ENCODE measurements around the gene DOLPP1. TPM values are rescaled to one million over a fixed set of nuclear protein-coding genes. Genes with fewer than 3 reads are reported as not detected.

DOLPP1 gene
- total RNA-seq, 6 experiments from 2014 or later = 13.9 to 20.8 (median 15.6) TPM

DNA sequence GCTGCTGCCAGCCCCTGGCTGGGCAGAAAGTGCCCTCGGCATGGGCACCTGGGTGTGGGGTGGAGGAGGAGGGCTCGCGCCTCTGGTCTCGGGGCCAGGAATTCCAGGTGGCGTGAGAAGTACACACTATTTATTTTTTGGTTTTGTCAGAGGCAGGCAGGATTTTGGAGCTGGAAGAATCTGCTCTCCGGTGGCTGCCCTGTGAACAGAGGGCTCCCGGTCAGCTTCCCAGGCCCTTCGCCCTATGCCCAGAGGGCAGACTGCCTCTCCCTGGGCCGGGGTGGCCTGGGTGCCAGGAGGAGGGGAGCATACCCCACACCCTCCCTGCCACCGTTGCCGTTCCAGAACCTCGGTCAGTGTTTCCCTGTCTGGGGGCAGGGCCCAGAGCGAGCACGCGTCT is 8.3 kb downstream of the DOLPP1 start:
- Mint-ChIP-seq H3K36me3 (ENCODE audit: low read depth) (peaks cover 11% of the 10 kb centered on the region; the same call in 1 of the 2 replicates), H3K27ac (no peak overlapping the region), H3K4me3 (no peak overlapping the region), H3K4me1 (ENCODE audit: low read depth) (no peaks in the 10 kb centered on the region), H3K9me3 (no peaks in the 10 kb centered on the region), H3K27me3 (ENCODE audit: insufficient read depth) (no peaks in the 10 kb centered on the region; the same call in none of the 2 replicates)
- TF ChIP-seq, protein P1, sequence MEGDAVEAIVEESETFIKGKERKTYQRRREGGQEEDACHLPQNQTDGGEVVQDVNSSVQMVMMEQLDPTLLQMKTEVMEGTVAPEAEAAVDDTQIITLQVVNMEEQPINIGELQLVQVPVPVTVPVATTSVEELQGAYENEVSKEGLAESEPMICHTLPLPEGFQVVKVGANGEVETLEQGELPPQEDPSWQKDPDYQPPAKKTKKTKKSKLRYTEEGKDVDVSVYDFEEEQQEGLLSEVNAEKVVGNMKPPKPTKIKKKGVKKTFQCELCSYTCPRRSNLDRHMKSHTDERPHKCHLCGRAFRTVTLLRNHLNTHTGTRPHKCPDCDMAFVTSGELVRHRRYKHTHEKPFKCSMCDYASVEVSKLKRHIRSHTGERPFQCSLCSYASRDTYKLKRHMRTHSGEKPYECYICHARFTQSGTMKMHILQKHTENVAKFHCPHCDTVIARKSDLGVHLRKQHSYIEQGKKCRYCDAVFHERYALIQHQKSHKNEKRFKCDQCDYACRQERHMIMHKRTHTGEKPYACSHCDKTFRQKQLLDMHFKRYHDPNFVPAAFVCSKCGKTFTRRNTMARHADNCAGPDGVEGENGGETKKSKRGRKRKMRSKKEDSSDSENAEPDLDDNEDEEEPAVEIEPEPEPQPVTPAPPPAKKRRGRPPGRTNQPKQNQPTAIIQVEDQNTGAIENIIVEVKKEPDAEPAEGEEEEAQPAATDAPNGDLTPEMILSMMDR (IDR thresholded peaks at IDR 0.05) = no peak
- DNase-seq = no peak

DNA sequence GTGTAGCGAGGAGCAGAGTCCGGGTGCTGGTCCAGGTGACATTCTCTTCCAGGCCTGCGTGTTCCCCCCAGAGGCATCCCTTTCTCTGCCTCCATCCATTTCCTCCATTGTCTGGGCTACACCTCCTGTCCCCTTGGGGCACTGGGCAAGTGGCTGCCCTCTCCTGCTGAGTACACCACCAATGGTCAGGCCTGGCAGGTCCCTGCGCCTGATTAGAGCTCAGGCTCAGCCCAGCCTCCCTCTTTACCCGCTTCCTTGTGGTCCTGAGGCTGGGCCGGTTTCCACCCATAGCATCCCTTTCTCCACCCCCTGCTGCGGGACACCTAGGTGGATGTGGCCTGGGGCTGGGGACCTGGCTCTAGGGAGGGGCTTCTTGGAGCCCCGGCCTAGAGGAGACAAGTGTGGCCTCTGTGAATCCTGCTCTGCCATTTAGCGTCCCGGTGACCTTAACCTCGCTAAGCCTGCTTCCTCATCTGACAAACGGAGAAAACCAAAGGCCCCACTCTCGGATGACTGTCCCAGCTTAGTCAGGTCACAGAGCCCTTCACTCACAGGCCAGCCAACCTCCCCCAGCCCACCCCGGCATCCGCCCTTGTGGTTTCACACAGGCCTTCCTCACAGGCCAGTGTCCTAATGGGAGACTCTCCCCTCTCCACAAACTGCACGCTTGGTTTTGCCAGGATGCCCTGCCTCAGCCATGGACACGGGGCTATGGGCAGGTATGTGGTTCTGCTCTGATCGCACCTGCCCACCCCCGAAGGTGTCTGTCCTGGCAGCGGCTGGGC is 12.9 kb downstream of the DOLPP1 start:
- Mint-ChIP-seq H3K36me3 (ENCODE audit: low read depth) (peaks cover 27% of the 10 kb centered on the region), H3K4me3 (no peak overlapping the region), H3K27me3 (ENCODE audit: insufficient read depth) (no peaks in the 10 kb centered on the region; the same call in 1 of the 2 replicates), H3K9me3 (no peaks in the 10 kb centered on the region), H3K4me1 (ENCODE audit: low read depth) (no peaks in the 10 kb centered on the region), H3K27ac (no peak overlapping the region)
- DNase-seq = no peak
- TF ChIP-seq, protein P1 (IDR thresholded peaks at IDR 0.05) = no peak

DNA sequence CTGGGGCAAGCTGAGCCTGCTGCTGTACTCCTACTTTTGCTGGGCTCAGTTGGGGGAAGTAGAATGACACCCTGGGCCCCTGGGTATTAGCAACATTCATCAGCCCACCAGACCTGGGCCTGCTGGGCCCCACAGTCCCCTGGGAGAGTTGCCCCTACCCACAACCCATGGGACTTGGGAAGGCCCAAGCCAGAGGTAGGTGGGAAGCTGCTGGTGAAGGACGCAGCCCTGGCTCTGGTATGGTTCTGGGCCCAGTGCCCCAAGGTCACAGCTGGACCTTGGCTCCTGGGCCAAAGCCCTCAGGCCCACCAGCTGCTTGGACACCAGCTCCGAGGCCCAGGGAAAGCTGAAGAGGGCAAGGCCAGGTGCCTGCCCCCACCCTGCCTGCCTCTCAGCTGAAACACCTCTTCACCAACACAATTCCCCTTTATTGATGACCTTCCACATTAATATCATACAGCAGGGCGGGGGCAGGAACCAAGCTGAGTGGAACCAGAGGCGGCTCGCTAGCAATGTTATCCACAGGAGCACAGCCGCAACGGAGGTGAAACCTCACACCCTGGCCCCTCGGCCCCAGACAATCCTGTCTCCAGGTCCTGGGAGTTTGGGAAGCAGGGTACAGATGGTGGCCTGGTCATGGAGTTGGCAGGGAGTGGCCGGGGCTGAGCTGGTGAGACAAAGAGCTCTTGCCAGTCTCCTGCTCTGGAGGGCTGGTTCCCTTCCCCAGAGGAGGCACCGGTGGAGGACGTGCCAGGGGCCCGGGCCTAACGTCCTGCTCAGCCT is 13.7 kb downstream of the DOLPP1 start:
- no peak for DNase-seq
- no peak overlapping the region for H3K27ac Mint-ChIP-seq

DNA sequence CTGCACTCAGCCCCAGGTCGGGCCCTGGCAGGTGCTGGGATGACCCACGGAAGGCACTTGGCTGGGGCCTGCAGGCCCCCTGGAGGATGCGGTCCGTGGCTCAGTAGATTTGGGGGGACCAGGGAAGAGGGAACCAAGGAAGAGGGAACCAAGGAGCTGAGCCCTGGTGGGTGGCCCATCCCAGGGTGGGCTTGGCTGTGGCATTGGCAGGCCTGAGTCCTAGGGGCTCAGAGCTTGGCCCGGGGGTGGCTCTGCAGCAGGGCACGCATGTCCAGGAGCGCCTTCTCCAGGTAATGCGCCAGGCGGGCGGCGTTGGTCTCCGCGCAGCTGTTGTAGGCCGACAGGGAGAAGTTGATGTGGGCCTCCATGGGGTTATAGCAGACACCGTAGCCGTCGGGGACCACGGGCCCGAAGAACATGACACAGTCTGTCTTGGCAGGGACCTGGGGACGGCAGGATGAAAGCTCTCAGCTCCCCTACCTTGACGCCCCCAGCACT is 14.3 kb downstream of the DOLPP1 start:
- TF ChIP-seq, protein P1 (IDR thresholded peaks at IDR 0.05) = no peak
- no peak overlapping the region for H3K27ac Mint-ChIP-seq
- no peaks in the 10 kb centered on the region for H3K4me1 Mint-ChIP-seq (ENCODE audit: low read depth)
- no peaks in the 10 kb centered on the region for H3K9me3 Mint-ChIP-seq
- H3K4me3 Mint-ChIP-seq = no peak overlapping the region
- no peak for DNase-seq
- H3K27me3 Mint-ChIP-seq (ENCODE audit: insufficient read depth) = no peaks in the 10 kb centered on the region; the same call in 1 of the 2 replicates
- H3K36me3 Mint-ChIP-seq (ENCODE audit: low read depth) = peaks cover 20% of the 10 kb centered on the region

More for the DNA sequence above, 13.7 kb downstream of the DOLPP1 start:
- no peaks in the 10 kb centered on the region for H3K4me1 Mint-ChIP-seq (ENCODE audit: low read depth)
- H3K4me3 Mint-ChIP-seq = no peak overlapping the region
- TF ChIP-seq, protein P1 (IDR thresholded peaks at IDR 0.05) = no peak
- peaks cover 26% of the 10 kb centered on the region for H3K36me3 Mint-ChIP-seq (ENCODE audit: low read depth)
- no peaks in the 10 kb centered on the region for H3K9me3 Mint-ChIP-seq
- H3K27me3 Mint-ChIP-seq (ENCODE audit: insufficient read depth) = no peaks in the 10 kb centered on the region; the same call in 1 of the 2 replicates

DNA sequence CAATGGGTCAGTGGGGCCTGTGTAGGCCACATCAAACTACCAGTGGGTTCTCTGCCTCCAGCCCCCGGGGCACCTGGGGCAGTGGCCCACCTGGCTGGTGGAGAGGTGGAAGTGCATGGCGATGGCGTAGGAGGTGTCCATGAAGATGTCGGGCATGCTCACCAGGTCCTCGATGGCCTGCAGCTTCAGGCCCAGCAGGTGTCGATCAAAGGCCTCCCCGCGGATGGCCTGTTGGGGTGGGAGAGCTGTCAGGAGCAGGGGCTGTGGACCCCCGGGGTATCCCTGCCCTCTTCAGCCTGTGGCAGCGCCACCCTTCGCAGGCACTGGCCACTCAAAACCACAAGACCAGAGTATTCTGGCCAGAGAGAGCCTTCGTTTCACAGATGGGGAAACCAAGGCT is 15.0 kb downstream of the DOLPP1 start:
- DNase-seq = no peak
- TF ChIP-seq, protein P1 (IDR thresholded peaks at IDR 0.05) = no peak
- no peaks in the 10 kb centered on the region for H3K4me1 Mint-ChIP-seq (ENCODE audit: low read depth)
- H3K9me3 Mint-ChIP-seq = no peaks in the 10 kb centered on the region
- H3K27ac Mint-ChIP-seq = no peak overlapping the region
- H3K4me3 Mint-ChIP-seq = no peak overlapping the region
- peaks cover 17% of the 10 kb centered on the region for H3K36me3 Mint-ChIP-seq (ENCODE audit: low read depth)
- no peaks in the 10 kb centered on the region; the same call in 1 of the 2 replicates for H3K27me3 Mint-ChIP-seq (ENCODE audit: insufficient read depth)

Measured in HFFc6 (cell line).